PC-9 (cell line): ENCODE measurements around the gene LRCH3. TPM values are rescaled to one million over a fixed set of nuclear protein-coding genes. Genes with fewer than 3 reads are reported as not detected.

Source experiments
- Bru-seq: library from RNA; stranded (reverse); fragments of 400-500 nt; gene quantifications from one replicate; lab custom pipeline; 2021; lab: Mats Ljungman, UMichigan
- BruChase-seq, 2 experiments: library from RNA; stranded (reverse); fragments of 400-500 nt; gene quantifications; one replicate each; lab custom pipeline; 2021; lab: Mats Ljungman, UMichigan
- BruUV-seq: library from RNA; stranded (reverse); fragments of 400-500 nt; replicated peaks from 2 replicates; lab custom pipeline; 2021; lab: Mats Ljungman, UMichigan
- CTCF ChIA-PET: fragments of 300-600 bp; sonication (Branson Sonifier 250); formaldehyde crosslinking; loops from one replicate; lab custom pipeline; 2022; ENCODE audit warnings: antibody characterized with exemption; lab: Charles Lee
- POLR2A ChIA-PET: fragments of 300-600 bp; sonication (Branson Sonifier 250); formaldehyde crosslinking; loops from one replicate; lab custom pipeline; 2022; ENCODE audit warnings: antibody characterized with exemption; ENCODE audit not compliant: unreplicated experiment; lab: Charles Lee
- DNase-seq, 2 experiments: peaks; one replicate each; pipeline versions ENCODE4 v3.0.0 to v3.0.0-alpha.2; 2015 to 2022; ENCODE audit warnings: mixed read lengths in 1 of 2
- H2AFZ ChIP-seq: fragments of 200-600 bp; sonication (generic); 2 replicates; pipeline ENCODE4 v1.8.1; 2017; ENCODE audit warnings: antibody characterized with exemption
- H3F3A ChIP-seq: fragments of 200-600 bp; sonication (generic); 2 replicates; pipeline ENCODE4 v1.8.1; 2017; ENCODE audit warnings: antibody characterized with exemption, mild to moderate bottlenecking, low read depth; ENCODE audit not compliant: insufficient read depth
- H3K27ac ChIP-seq: fragments of 200-600 bp; sonication (generic); 2 replicates; pipeline ENCODE4 v1.6.1; 2016; ENCODE audit warnings: mixed run types
- H3K27me3 ChIP-seq: fragments of 200-600 bp; sonication (generic); 2 replicates; pipeline ENCODE4 v1.6.1; 2016; ENCODE audit warnings: low read depth, mixed run types; ENCODE audit not compliant: insufficient read depth
- H3K36me3 ChIP-seq: fragments of 200-600 bp; sonication (generic); 2 replicates; pipeline ENCODE4 v1.6.1; 2016; ENCODE audit warnings: low read depth, mixed run types
- H3K4me1 ChIP-seq: fragments of 200-600 bp; sonication (generic); replicated peaks from 2 replicates; pipeline ENCODE4 v1.6.1; 2016; ENCODE audit warnings: mixed run types; ENCODE audit not compliant: insufficient read depth
- H3K4me2 ChIP-seq: fragments of 200-600 bp; sonication (generic); 2 replicates; pipeline ENCODE4 v1.6.1; 2017; ENCODE audit warnings: mixed run types
- H3K4me3 ChIP-seq: fragments of 200-600 bp; sonication (generic); 2 replicates; pipeline ENCODE4 v1.6.1; 2016; ENCODE audit warnings: mixed run types
- H3K79me2 ChIP-seq: fragments of 200-600 bp; sonication (generic); 2 replicates; pipeline ENCODE4 v1.6.1; 2017; ENCODE audit warnings: low read depth, mixed run types
- H3K9me2 ChIP-seq: fragments of 200-600 bp; sonication (generic); 2 replicates; pipeline ENCODE4 v1.8.1; 2017; ENCODE audit warnings: mild to moderate bottlenecking; ENCODE audit not compliant: insufficient read depth
- H3K9me3 ChIP-seq: fragments of 200-600 bp; sonication (generic); 2 replicates; pipeline ENCODE4 v1.8.1; 2016; ENCODE audit warnings: low read depth; ENCODE audit not compliant: insufficient read depth
- H4K20me1 ChIP-seq: fragments of 200-600 bp; sonication (generic); 2 replicates; pipeline ENCODE4 v1.8.1; 2017; ENCODE audit not compliant: insufficient read depth
- CTCF ChIP-seq: fragments of 200-600 bp; sonication (generic); conservative IDR thresholded peaks from 2 replicates; pipeline ENCODE4 v1.6.1; 2017; ENCODE audit warnings: mixed run types, antibody characterized with exemption, mild to moderate bottlenecking, moderate library complexity
- EZH2 ChIP-seq: fragments of 200-600 bp; sonication (generic); IDR thresholded peaks from 2 replicates; pipeline ENCODE4 v1.8.0; 2017; ENCODE audit warnings: antibody characterized with exemption, low read depth
- intact Hi-C: fragments of 100-400 bp; cut with micrococcal nuclease; formaldehyde crosslinking; loops from one replicate; pipeline ENCODE4 v1.10.0; 2022; ENCODE audit not compliant: unreplicated experiment
- long read RNA-seq: library from polyadenylated mRNA; stranded (forward); transcript quantifications from one replicate; pipeline ENCODE4 v2.0.0, GENCODE V29; 2022
- total RNA-seq: library from RNA; stranded (reverse); gene quantifications from 2 replicates; pipeline ENCODE4 v1.2.3, GENCODE V29; 2021

Gene LRCH3
- total RNA-seq, result 51.9 and 71.5 TPM in 2 replicates
- Bru-seq, nascent RNA, result percentile 89 among the genes with signal in this experiment
- BruChase-seq, experiment 1, labeled RNA remaining after a 2-hour chase, result percentile 94 among the genes with signal in this experiment
- percentile 84 among the genes with signal in this experiment for BruChase-seq, experiment 2, labeled RNA remaining after a 6-hour chase
- long read RNA-seq, partial matches to known transcripts, result 7 of 28 reads
- long read RNA-seq, other reads (novel, unspliced or antisense), result 20 of 28 reads

- Histone ChIP-seq H4K20me1 (0 out of 2 replicates have a peak, but pooled peaks cover 6% of the 10 kb centered on the region), H3K27me3 (no peaks in the 10 kb centered on the region), H3K4me3 (peak within 1 kb of the TSS; percentile 89), H3F3A (peaks cover 72% of the 10 kb centered on the region), H3K79me2 (peaks cover 51% of the 10 kb centered on the region), H3K36me3 (no peaks in the 10 kb centered on the region), H3K27ac (peak within 1 kb of the TSS; percentile 82), H3K4me1 (peaks cover 64% of the 10 kb centered on the region), H3K4me2 (peak within 1 kb of the TSS; percentile 83), H3K9me2 (no peaks in the 10 kb centered on the region; the same call in 1 of the 2 replicates), H2AFZ (peak within 1 kb of the TSS; percentile 93), H3K9me3 (no peaks in the 10 kb centered on the region)
- ChIA-PET POLR2A (interaction anchor here (0.6 to 0.7 kb wide), 3 partner anchors 90 to 1455 kb away, joined by 3 to 5 read pairs (median 3); no protein-coding TSS in a partner anchor), CTCF (interaction anchor here (0.7 to 1.3 kb wide), 2 partner anchors 33 to 192 kb away, joined by 3 to 4 read pairs; no protein-coding TSS in a partner anchor)
- no peak for TF ChIP-seq CTCF
- no peak for TF ChIP-seq EZH2
- peak; percentile 49 to 84 for DNase-seq
- intact Hi-C loops, result no loop called here
- BruUV-seq, result TSS peak; percentile 91
Measured at GRCh38 chr3:197791113-197791891, at the start of gene LRCH3. TSS of gene LRCH3 (plus strand) at chr3:197791254. CDS start at chr3:197791279, 25 bp downstream.

GRCh38 chr3:197742787-197743186 is 48.3 kb upstream of the LRCH3 start:
- no TSS peak for BruUV-seq
- no peaks in the 10 kb centered on the region for H3K9me3 ChIP-seq
- no peak for DNase-seq
- no peaks in the 10 kb centered on the region for H3K36me3 ChIP-seq
- POLR2A ChIA-PET, result no interaction called here
- no peaks in the 10 kb centered on the region for H3K9me2 ChIP-seq
- H3K4me3 ChIP-seq, result no peak overlapping the region
- intact Hi-C loops, result no loop called here
- peaks cover 11% of the 10 kb centered on the region for H3F3A ChIP-seq
- CTCF ChIA-PET, result interaction anchor here (0.6 kb wide), 1 partner anchor 239 kb away, joined by 4 read pairs; no protein-coding TSS in a partner anchor
- H3K4me2 ChIP-seq, result no peak overlapping the region
- no peaks in the 10 kb centered on the region for H3K27me3 ChIP-seq
- H3K27ac ChIP-seq, result no peak overlapping the region
- H2AFZ ChIP-seq, result no peak overlapping the region
- peaks cover 7% of the 10 kb centered on the region; the same call in 1 of the 2 replicates for H3K4me1 ChIP-seq
- TF ChIP-seq CTCF (no peak), EZH2 (no peak)
- H4K20me1 ChIP-seq, result no peaks in the 10 kb centered on the region
- H3K79me2 ChIP-seq, result no peaks in the 10 kb centered on the region

DNA sequence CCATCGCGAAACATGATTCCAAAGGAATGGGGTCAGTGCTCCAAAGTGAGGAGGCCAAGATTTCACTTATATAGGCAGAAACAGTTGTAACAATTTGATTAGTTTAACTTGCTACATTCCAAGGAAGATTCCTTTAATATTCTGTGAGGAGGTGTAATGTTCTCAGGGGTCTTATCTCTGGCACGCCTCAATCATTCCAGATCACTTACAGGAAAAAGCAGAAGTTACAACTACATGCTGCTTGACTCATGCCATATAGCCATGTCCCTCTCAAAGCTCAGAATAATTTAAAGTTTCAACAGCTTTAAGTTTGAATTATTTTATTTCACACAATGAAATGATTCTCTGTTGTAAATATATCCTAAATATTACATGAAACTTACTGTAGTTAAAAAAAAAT is 44.8 kb upstream of the LRCH3 start:
- H3K4me2 ChIP-seq, result no peak overlapping the region
- H3K9me3 ChIP-seq, result no peaks in the 10 kb centered on the region
- H3K4me1 ChIP-seq, result peaks cover 7% of the 10 kb centered on the region
- H3K79me2 ChIP-seq, result peaks cover 7% of the 10 kb centered on the region
- H4K20me1 ChIP-seq, result peaks cover 8% of the 10 kb centered on the region
- TF ChIP-seq EZH2 (no peak), CTCF (no peak)
- no peaks in the 10 kb centered on the region for H3K9me2 ChIP-seq
- H3K36me3 ChIP-seq, result no peaks in the 10 kb centered on the region
- no peak overlapping the region for H3K27ac ChIP-seq
- POLR2A ChIA-PET, result no interaction called here
- no peak overlapping the region for H3K4me3 ChIP-seq
- CTCF ChIA-PET, result no interaction called here
- intact Hi-C loops, result no loop called here
- H3F3A ChIP-seq, result peaks cover 38% of the 10 kb centered on the region
- DNase-seq, result no peak
- H3K27me3 ChIP-seq, result no peaks in the 10 kb centered on the region
- no TSS peak for BruUV-seq
- H2AFZ ChIP-seq, result no peak overlapping the region
